Trophoblast cell (in vitro differentiated cells and primary cell): ENCODE measurements around the gene FIP1L1.
A peak's percentile ranks its signal among the peaks of the same experiment; 100 is the strongest.

Experiments
- DNase-seq, 2 donors: peaks; one replicate each; pipeline ENCODE4 v3.0.0-alpha.2; 2016
- H2AFZ ChIP-seq: 2 replicates; pipeline ENCODE4 v1.6.1; 2013; ENCODE audit warnings: low read length, moderate library complexity, mild to moderate bottlenecking; ENCODE audit not compliant: insufficient read depth, poor library complexity
- H2AK5ac ChIP-seq: 2 replicates; pipeline ENCODE4 v1.6.1; 2013; ENCODE audit warnings: mild to moderate bottlenecking, low read length
- H2BK120ac ChIP-seq: 2 replicates; pipeline ENCODE4 v1.6.1; 2013; ENCODE audit warnings: low read length, mild to moderate bottlenecking, moderate library complexity; ENCODE audit not compliant: insufficient read depth, poor library complexity
- H2BK12ac ChIP-seq: 2 replicates; pipeline ENCODE4 v1.6.1; 2013; ENCODE audit warnings: mild to moderate bottlenecking, low read length, moderate library complexity
- H2BK5ac ChIP-seq: 2 replicates; pipeline ENCODE4 v1.6.1; 2013; ENCODE audit warnings: low read length, low read depth, moderate library complexity, mild to moderate bottlenecking; ENCODE audit not compliant: poor library complexity
- H3K14ac ChIP-seq: 2 replicates; pipeline ENCODE4 v1.6.1; 2013; ENCODE audit warnings: mild to moderate bottlenecking, low read length
- H3K18ac ChIP-seq: 2 replicates; pipeline ENCODE4 v1.6.1; 2013; ENCODE audit warnings: mild to moderate bottlenecking, low read length
- H3K23ac ChIP-seq: 2 replicates; pipeline ENCODE4 v1.6.1; 2013; ENCODE audit warnings: low read length
- H3K27ac ChIP-seq: 2 replicates; pipeline ENCODE4 v1.5.1; 2013; ENCODE audit warnings: low read depth, mild to moderate bottlenecking, inconsistent platforms, low read length, moderate library complexity
- H3K27me3 ChIP-seq: 2 replicates; pipeline ENCODE4 v1.6.1; 2013; ENCODE audit warnings: inconsistent platforms, mild to moderate bottlenecking, low read length, moderate library complexity; ENCODE audit not compliant: insufficient read depth
- H3K36me3 ChIP-seq, 2 experiments: 1 replicate in 1 of 2; 2 replicates in 1 of 2; pipeline ENCODE4 v1.6.1; 2013; ENCODE audit warnings: low read length in 2 of 2, mild to moderate bottlenecking in 2 of 2, moderate library complexity in 1 of 2; ENCODE audit not compliant: insufficient read depth in 2 of 2, control insufficient read depth in 1 of 2
- H3K4ac ChIP-seq: 2 replicates; pipeline ENCODE4 v1.6.1; 2013; ENCODE audit warnings: low read depth, mild to moderate bottlenecking, low read length, moderate library complexity
- H3K4me1 ChIP-seq, 2 experiments: 1 replicate in 1 of 2; 2 replicates in 1 of 2; pipeline ENCODE4 v1.6.1; 2013; ENCODE audit warnings: low read length in 2 of 2, mild to moderate bottlenecking in 2 of 2, moderate library complexity in 1 of 2; ENCODE audit not compliant: insufficient read depth in 2 of 2, control insufficient read depth in 1 of 2
- H3K4me2 ChIP-seq: 2 replicates; pipeline ENCODE4 v1.6.1; 2013; ENCODE audit warnings: inconsistent platforms, mild to moderate bottlenecking, low read length, moderate library complexity
- H3K4me3 ChIP-seq: 2 replicates; pipeline ENCODE4 v1.5.1; 2013; ENCODE audit warnings: mild to moderate bottlenecking, low read depth, low read length, inconsistent platforms
- H3K79me1 ChIP-seq: one replicate; pipeline ENCODE4 v1.6.1; 2013; ENCODE audit warnings: low read length
- H3K79me2 ChIP-seq: 2 replicates; pipeline ENCODE4 v1.6.1; 2013; ENCODE audit warnings: low read length, mild to moderate bottlenecking; ENCODE audit not compliant: control insufficient read depth, insufficient read depth, poor library complexity
- H3K9ac ChIP-seq: 2 replicates; pipeline ENCODE4 v1.6.1; 2013; ENCODE audit warnings: mild to moderate bottlenecking, low read length
- H3K9me3 ChIP-seq: 2 replicates; pipeline ENCODE4 v1.6.1; 2013; ENCODE audit warnings: low read depth, mild to moderate bottlenecking, control low read depth, inconsistent platforms, low read length; ENCODE audit not compliant: insufficient read depth
- H4K12ac ChIP-seq: 2 replicates; pipeline ENCODE4 v1.6.1; 2013; ENCODE audit warnings: low read depth, mild to moderate bottlenecking, low read length, moderate library complexity
- H4K8ac ChIP-seq: 2 replicates; pipeline ENCODE4 v1.6.1; 2013; ENCODE audit warnings: low read depth, mild to moderate bottlenecking, low read length, moderate library complexity
- H4K91ac ChIP-seq: one replicate; pipeline ENCODE4 v1.6.1; 2013; ENCODE audit warnings: low read depth, mild to moderate bottlenecking, low read length, moderate library complexity
- WGBS: extraction: QIAGEN DNeasy Blood & Tissue Kit; methylation state at CpG from one replicate; pipeline ENCODE4 v1.1.7; 2013; ENCODE audit warnings: missing lambda C conversion rate; ENCODE audit not compliant: insufficient read length, insufficient coverage; ENCODE audit errors: extremely low coverage; 5-methylcytosine and 5-hydroxymethylcytosine counted together

FIP1L1 gene

DNA sequence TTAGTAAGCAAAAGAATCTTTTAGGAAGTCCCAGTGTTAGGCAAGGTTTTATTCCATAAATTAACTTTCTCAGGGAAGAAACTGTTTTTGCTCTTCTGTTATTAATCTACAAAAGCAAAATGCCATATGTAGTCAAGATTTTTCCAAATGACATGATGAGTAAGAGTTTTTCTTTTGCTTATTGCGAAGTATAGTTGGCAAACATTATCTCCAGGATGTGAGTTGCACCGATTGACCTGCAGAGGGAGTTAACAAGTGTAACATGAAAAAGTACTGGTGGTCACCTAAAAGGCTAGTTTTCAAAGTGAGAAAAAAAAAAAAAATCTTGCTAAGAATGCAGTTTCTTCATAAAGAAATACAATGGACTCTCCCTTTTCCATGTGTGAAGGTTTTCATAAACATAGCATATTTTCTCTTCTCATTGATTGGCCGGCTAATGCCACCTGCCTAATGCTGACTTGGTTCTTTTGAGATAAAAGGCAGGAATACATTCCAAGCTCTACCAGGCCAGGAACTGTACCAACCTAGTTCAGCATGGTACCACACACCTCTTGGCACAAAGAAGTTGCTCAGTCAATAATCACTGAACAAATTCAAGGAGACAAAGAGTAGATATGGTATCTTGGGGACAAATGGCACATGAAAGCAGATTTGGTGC lies 113.7 kb downstream of the FIP1L1 start:
- DNase-seq, result peak; percentile 37 to 82
- WGBS, result no CpG with 5 or more reads among the region's 3 CpGs
- no peaks in the 10 kb centered on the region for H3K79me1 ChIP-seq
- H3K36me3 ChIP-seq, result peaks cover 0 to 3% of the 10 kb centered on the region in 2 experiments
- H3K23ac ChIP-seq, result no peak overlapping the region
- H3K27me3 ChIP-seq, result no peaks in the 10 kb centered on the region
- no peak overlapping the region for H3K18ac ChIP-seq
- H3K4me1 ChIP-seq, result no peaks in the 10 kb centered on the region
- no peak overlapping the region for H4K12ac ChIP-seq
- no peak overlapping the region for H3K9ac ChIP-seq
- H3K9me3 ChIP-seq, result no peaks in the 10 kb centered on the region
- no peak overlapping the region for H2AFZ ChIP-seq
- no peak overlapping the region for H3K27ac ChIP-seq
- H2BK120ac ChIP-seq, result no peak overlapping the region
- H2BK12ac ChIP-seq, result no peak overlapping the region
- H2BK5ac ChIP-seq, result no peak overlapping the region
- no peak overlapping the region for H4K91ac ChIP-seq
- no peaks in the 10 kb centered on the region for H3K79me2 ChIP-seq
- H4K8ac ChIP-seq, result no peak overlapping the region
- no peak overlapping the region for H3K4me2 ChIP-seq
- H2AK5ac ChIP-seq, result no peak overlapping the region
- H3K4ac ChIP-seq, result no peak overlapping the region
- H3K4me3 ChIP-seq, result no peak overlapping the region
- H3K14ac ChIP-seq, result no peak overlapping the region

DNA sequence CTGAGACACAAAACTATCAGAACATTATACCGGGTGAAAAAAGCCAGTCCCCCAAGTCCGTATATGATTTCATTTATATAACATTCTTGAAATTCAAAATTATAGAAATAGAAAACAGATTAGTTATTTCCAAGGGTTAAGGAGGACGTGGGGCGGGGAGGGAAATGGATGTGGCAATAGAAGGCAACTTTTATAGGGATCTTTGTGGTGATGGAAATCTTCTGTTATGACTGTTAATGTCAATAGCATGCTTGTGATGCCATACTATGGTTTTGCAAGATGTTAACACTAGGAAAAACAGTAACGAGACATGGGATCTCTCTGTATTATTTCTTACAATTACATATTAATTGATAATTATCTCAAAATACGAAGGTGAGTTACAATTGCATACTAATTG lies 117.4 kb downstream of the FIP1L1 start:
- Histone ChIP-seq H3K4me3 (no peak overlapping the region), H2BK12ac (no peak overlapping the region), H3K9ac (no peak overlapping the region), H3K79me2 (no peaks in the 10 kb centered on the region), H2BK5ac (no peak overlapping the region), H4K12ac (no peak overlapping the region), H3K4me2 (no peak overlapping the region), H2BK120ac (no peak overlapping the region), H3K18ac (no peak overlapping the region), H3K4ac (no peak overlapping the region), H3K27ac (no peak overlapping the region), H3K27me3 (no peaks in the 10 kb centered on the region), H2AK5ac (no peak overlapping the region), H3K79me1 (no peaks in the 10 kb centered on the region), H2AFZ (no peak overlapping the region), H3K23ac (no peak overlapping the region), H3K9me3 (no peaks in the 10 kb centered on the region), H4K8ac (no peak overlapping the region), H3K4me1 (peaks cover 2% of the 10 kb centered on the region in 2 experiments), H4K91ac (no peak overlapping the region), H3K36me3 (peaks cover 0 to 3% of the 10 kb centered on the region in 2 experiments), H3K14ac (no peak overlapping the region)
- DNase-seq, result no peak
- 100% methylated on average over 2 of the region's 6 CpGs for WGBS

DNA sequence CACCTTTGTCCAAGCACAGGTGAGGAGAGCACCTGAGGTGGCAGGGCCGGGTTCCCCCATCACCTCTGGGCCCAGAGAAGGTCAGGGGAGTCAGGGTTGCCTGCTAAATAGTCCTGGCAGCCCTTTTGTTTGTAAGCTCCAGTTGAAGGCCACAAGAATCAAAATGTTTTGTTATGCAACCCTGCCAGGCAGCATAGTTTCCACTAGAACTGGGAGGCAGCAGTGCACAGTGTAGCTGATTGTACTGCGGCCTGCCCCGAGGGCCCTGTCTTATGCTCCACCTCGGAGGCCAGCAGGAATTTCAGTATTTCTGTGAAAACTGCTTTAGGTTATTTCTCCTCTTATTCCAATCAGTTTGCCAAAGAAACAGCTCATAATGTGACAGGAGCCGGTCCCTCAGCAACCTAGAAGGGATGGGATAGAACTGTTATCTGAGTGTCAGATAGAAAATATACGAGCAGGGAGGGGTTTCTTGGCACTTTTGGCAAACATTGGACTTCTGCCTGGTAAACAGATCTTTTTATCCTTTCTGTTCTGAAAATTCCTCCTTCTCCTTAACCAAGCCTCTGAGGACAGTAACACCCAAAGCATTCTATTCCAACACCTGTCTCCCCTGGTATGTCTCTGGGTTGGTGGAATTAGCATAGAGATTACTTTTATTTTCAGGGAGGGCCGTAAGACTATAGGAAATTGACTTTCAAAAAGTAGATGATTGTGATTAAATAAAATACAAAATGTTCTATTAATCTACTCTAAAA lies 120.2 kb downstream of the FIP1L1 start:
- no peaks in the 10 kb centered on the region for H3K79me2 ChIP-seq
- no peak overlapping the region for H4K12ac ChIP-seq
- no CpG with 5 or more reads among the region's 7 CpGs for WGBS
- peaks cover 0 to 3% of the 10 kb centered on the region in 2 experiments for H3K36me3 ChIP-seq
- H2AFZ ChIP-seq, result no peak overlapping the region
- H3K14ac ChIP-seq, result no peak overlapping the region
- H3K18ac ChIP-seq, result no peak overlapping the region
- H3K27ac ChIP-seq, result no peak overlapping the region
- no peak overlapping the region for H2BK5ac ChIP-seq
- H3K4ac ChIP-seq, result no peak overlapping the region
- no peak overlapping the region for H2BK12ac ChIP-seq
- no peak overlapping the region for H3K9ac ChIP-seq
- peak; percentile 84 to 90 for DNase-seq
- H4K8ac ChIP-seq, result no peak overlapping the region
- H3K4me2 ChIP-seq, result no peak overlapping the region
- H2BK120ac ChIP-seq, result no peak overlapping the region
- H3K79me1 ChIP-seq, result no peaks in the 10 kb centered on the region
- no peaks in the 10 kb centered on the region for H3K9me3 ChIP-seq
- H3K23ac ChIP-seq, result no peak overlapping the region
- H4K91ac ChIP-seq, result no peak overlapping the region
- no peaks in the 10 kb centered on the region for H3K27me3 ChIP-seq
- H3K4me1 ChIP-seq, result peaks cover 2% of the 10 kb centered on the region in 2 experiments
- no peak overlapping the region for H3K4me3 ChIP-seq
- H2AK5ac ChIP-seq, result no peak overlapping the region

DNA sequence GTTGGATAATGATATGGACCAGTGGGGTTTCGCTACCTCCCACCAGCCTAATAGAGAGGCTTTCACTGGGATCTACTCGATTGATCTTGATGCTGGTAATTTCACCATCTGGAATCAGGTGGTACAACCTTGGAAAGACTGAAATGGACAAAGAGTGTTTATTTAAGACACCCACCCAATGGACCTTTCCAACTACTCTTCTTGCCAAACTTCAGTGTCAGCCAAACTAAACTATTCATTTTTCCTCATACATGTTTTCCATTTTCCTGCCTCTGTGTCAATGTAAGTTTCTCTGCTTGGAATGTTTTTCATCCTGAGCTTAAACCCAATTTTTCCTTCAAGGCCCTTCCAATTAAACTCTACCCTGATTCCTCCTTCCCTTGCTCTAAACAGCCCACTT lies 121.3 kb downstream of the FIP1L1 start:
- WGBS, result no CpG with 5 or more reads among the region's 2 CpGs
- no peak overlapping the region for H4K12ac ChIP-seq

More for the DNA sequence above, 121.3 kb downstream of the FIP1L1 start:
- no peak overlapping the region for H3K9ac ChIP-seq
- peaks cover 0 to 3% of the 10 kb centered on the region in 2 experiments for H3K36me3 ChIP-seq
- H2BK12ac ChIP-seq, result no peak overlapping the region
- no peak overlapping the region for H3K4me3 ChIP-seq
- no peak overlapping the region for H3K18ac ChIP-seq
- DNase-seq, result no peak
- no peak overlapping the region for H3K4ac ChIP-seq
- no peak overlapping the region for H2BK5ac ChIP-seq
- H2AFZ ChIP-seq, result no peak overlapping the region
- H3K79me1 ChIP-seq, result no peaks in the 10 kb centered on the region
- no peaks in the 10 kb centered on the region for H3K9me3 ChIP-seq
- H3K79me2 ChIP-seq, result no peaks in the 10 kb centered on the region
- H3K23ac ChIP-seq, result no peak overlapping the region
- H2AK5ac ChIP-seq, result no peak overlapping the region
- H3K4me1 ChIP-seq, result peaks cover 2% of the 10 kb centered on the region in 2 experiments
- no peak overlapping the region for H3K27ac ChIP-seq
- H4K91ac ChIP-seq, result no peak overlapping the region
- no peaks in the 10 kb centered on the region for H3K27me3 ChIP-seq
- H2BK120ac ChIP-seq, result no peak overlapping the region
- no peak overlapping the region for H4K8ac ChIP-seq
- H3K14ac ChIP-seq, result no peak overlapping the region
- H3K4me2 ChIP-seq, result no peak overlapping the region
